Measurements from ENCODE around the gene FSIP2.

FSIP2 gene

GRCh38 chr2:185811580-185811979 lies 73.0 kb downstream of the FSIP2 start:
- no peak for TF ChIP-seq POLR2AphosphoS5 (IDR thresholded peaks at IDR 0.05; ENCODE audit: low read depth, low read length)
- TF ChIP-seq POLR2A (IDR thresholded peaks at IDR 0.05; ENCODE audit: low read depth, low read length): no peak
- TF ChIP-seq TAF1 (IDR thresholded peaks at IDR 0.05; ENCODE audit: borderline replicate concordance, low read depth, low read length): no peak
- no peak for FAIRE-seq
- no peak for DNase-seq (ENCODE audit: insufficient read length)

- TF ChIP-seq POLR2AphosphoS5 (IDR thresholded peaks at IDR 0.05; ENCODE audit: low read depth, low read length) (no peak), TAF1 (IDR thresholded peaks at IDR 0.05; ENCODE audit: borderline replicate concordance, low read depth, low read length) (no peak), POLR2A (IDR thresholded peaks at IDR 0.05; ENCODE audit: low read depth, low read length) (no peak)
- no peak for FAIRE-seq
- DNase-seq (ENCODE audit: insufficient read length): no peak
Observed at GRCh38 chr2:185813707-185814106, 75.1 kb downstream of the FSIP2 start.

GRCh38 chr2:185817991-185818390 lies 79.4 kb downstream of the FSIP2 start:
- TF ChIP-seq POLR2AphosphoS5 (IDR thresholded peaks at IDR 0.05; ENCODE audit: low read depth, low read length) (no peak), POLR2A (IDR thresholded peaks at IDR 0.05; ENCODE audit: low read depth, low read length) (no peak), TAF1 (IDR thresholded peaks at IDR 0.05; ENCODE audit: borderline replicate concordance, low read depth, low read length) (no peak)
- no peak for DNase-seq (ENCODE audit: insufficient read length)
- no peak for FAIRE-seq

- DNase-seq (ENCODE audit: insufficient read length) (no peak), FAIRE-seq (no peak)
- TF ChIP-seq TAF1 (IDR thresholded peaks at IDR 0.05; ENCODE audit: borderline replicate concordance, low read depth, low read length) (no peak), POLR2A (IDR thresholded peaks at IDR 0.05; ENCODE audit: low read depth, low read length) (no peak), POLR2AphosphoS5 (IDR thresholded peaks at IDR 0.05; ENCODE audit: low read depth, low read length) (no peak)
Observed at GRCh38 chr2:185821467-185821866, 82.9 kb downstream of the FSIP2 start.

GRCh38 chr2:185823773-185824172 lies 85.2 kb downstream of the FSIP2 start:
- DNase-seq (ENCODE audit: insufficient read length): no peak
- FAIRE-seq: no peak
- TF ChIP-seq TAF1 (IDR thresholded peaks at IDR 0.05; ENCODE audit: borderline replicate concordance, low read depth, low read length) (no peak), POLR2A (IDR thresholded peaks at IDR 0.05; ENCODE audit: low read depth, low read length) (no peak), POLR2AphosphoS5 (IDR thresholded peaks at IDR 0.05; ENCODE audit: low read depth, low read length) (no peak)

GRCh38 chr2:185825557-185825956 lies 87.0 kb downstream of the FSIP2 start:
- DNase-seq (ENCODE audit: insufficient read length) (no peak), FAIRE-seq (no peak)
- TF ChIP-seq TAF1 (IDR thresholded peaks at IDR 0.05; ENCODE audit: borderline replicate concordance, low read depth, low read length): no peak
- TF ChIP-seq POLR2AphosphoS5 (IDR thresholded peaks at IDR 0.05; ENCODE audit: low read depth, low read length): no peak
- no peak for TF ChIP-seq POLR2A (IDR thresholded peaks at IDR 0.05; ENCODE audit: low read depth, low read length)

- FAIRE-seq: no peak
- TF ChIP-seq POLR2AphosphoS5 (IDR thresholded peaks at IDR 0.05; ENCODE audit: low read depth, low read length) (no peak), TAF1 (IDR thresholded peaks at IDR 0.05; ENCODE audit: borderline replicate concordance, low read depth, low read length) (no peak), POLR2A (IDR thresholded peaks at IDR 0.05; ENCODE audit: low read depth, low read length) (no peak)
Observed at GRCh38 chr2:185828326-185828725, 89.7 kb downstream of the FSIP2 start.

GRCh38 chr2:185833864-185834263 lies 95.3 kb downstream of the FSIP2 start:
- DNase-seq (ENCODE audit: insufficient read length): no peak
- TF ChIP-seq POLR2AphosphoS5 (IDR thresholded peaks at IDR 0.05; ENCODE audit: low read depth, low read length) (no peak), TAF1 (IDR thresholded peaks at IDR 0.05; ENCODE audit: borderline replicate concordance, low read depth, low read length) (no peak), POLR2A (IDR thresholded peaks at IDR 0.05; ENCODE audit: low read depth, low read length) (no peak)
- no peak for FAIRE-seq

More at GRCh38 chr2:185828326-185828725, 89.7 kb downstream of the FSIP2 start:
- DNase-seq (ENCODE audit: insufficient read length): no peak

- DNase-seq (ENCODE audit: insufficient read length) (no peak), FAIRE-seq (no peak)
- TF ChIP-seq TAF1 (IDR thresholded peaks at IDR 0.05; ENCODE audit: borderline replicate concordance, low read depth, low read length) (no peak), POLR2A (IDR thresholded peaks at IDR 0.05; ENCODE audit: low read depth, low read length) (no peak), POLR2AphosphoS5 (IDR thresholded peaks at IDR 0.05; ENCODE audit: low read depth, low read length) (no peak)
Observed at GRCh38 chr2:185835974-185836373, 97.4 kb downstream of the FSIP2 start.

- no peak for FAIRE-seq
- no peak for DNase-seq (ENCODE audit: insufficient read length)
- no peak for TF ChIP-seq POLR2AphosphoS5 (IDR thresholded peaks at IDR 0.05; ENCODE audit: low read depth, low read length)
- no peak for TF ChIP-seq POLR2A (IDR thresholded peaks at IDR 0.05; ENCODE audit: low read depth, low read length)
- no peak for TF ChIP-seq TAF1 (IDR thresholded peaks at IDR 0.05; ENCODE audit: borderline replicate concordance, low read depth, low read length)
Observed at GRCh38 chr2:185854885-185855284, 116.3 kb downstream of the FSIP2 start.

GRCh38 chr2:185857691-185858090 lies 119.1 kb downstream of the FSIP2 start:
- FAIRE-seq: no peak
- no peak for TF ChIP-seq POLR2AphosphoS5 (IDR thresholded peaks at IDR 0.05; ENCODE audit: low read depth, low read length)
- TF ChIP-seq TAF1 (IDR thresholded peaks at IDR 0.05; ENCODE audit: borderline replicate concordance, low read depth, low read length): no peak
- TF ChIP-seq POLR2A (IDR thresholded peaks at IDR 0.05; ENCODE audit: low read depth, low read length): no peak

GRCh38 chr2:185859506-185859905 lies 120.9 kb downstream of the FSIP2 start:
- DNase-seq (ENCODE audit: insufficient read length): no peak
- TF ChIP-seq POLR2A (IDR thresholded peaks at IDR 0.05; ENCODE audit: low read depth, low read length): no peak
- no peak for TF ChIP-seq TAF1 (IDR thresholded peaks at IDR 0.05; ENCODE audit: borderline replicate concordance, low read depth, low read length)
- no peak for TF ChIP-seq POLR2AphosphoS5 (IDR thresholded peaks at IDR 0.05; ENCODE audit: low read depth, low read length)
- FAIRE-seq: no peak

More at GRCh38 chr2:185857691-185858090, 119.1 kb downstream of the FSIP2 start:
- no peak for DNase-seq (ENCODE audit: insufficient read length)

GRCh38 chr2:185860321-185860720 lies 121.7 kb downstream of the FSIP2 start:
- TF ChIP-seq POLR2A (IDR thresholded peaks at IDR 0.05; ENCODE audit: low read depth, low read length) (no peak), POLR2AphosphoS5 (IDR thresholded peaks at IDR 0.05; ENCODE audit: low read depth, low read length) (no peak), TAF1 (IDR thresholded peaks at IDR 0.05; ENCODE audit: borderline replicate concordance, low read depth, low read length) (no peak)
- FAIRE-seq: no peak

More at GRCh38 chr2:185860321-185860720, 121.7 kb downstream of the FSIP2 start:
- DNase-seq (ENCODE audit: insufficient read length): no peak
